CD4-positive, alpha-beta T cell treated with Interleukin-15 for 4 hours (primary cell): ENCODE measurements around the gene CTU1.

Source experiments
- DNase-seq: peaks from one replicate; pipeline ENCODE4 v3.0.0-alpha.2; 2020; ENCODE audit warnings: low spot score

The CTU1 gene

GRCh38 chr19:51082611-51083010 is 25.6 kb downstream of the CTU1 start, which contains the start of gene KLK14:
TSS of gene KLK14 (minus strand) at chr19:51082887. CDS start at chr19:51082614, 273 bp downstream.
- no peak for DNase-seq

DNA sequence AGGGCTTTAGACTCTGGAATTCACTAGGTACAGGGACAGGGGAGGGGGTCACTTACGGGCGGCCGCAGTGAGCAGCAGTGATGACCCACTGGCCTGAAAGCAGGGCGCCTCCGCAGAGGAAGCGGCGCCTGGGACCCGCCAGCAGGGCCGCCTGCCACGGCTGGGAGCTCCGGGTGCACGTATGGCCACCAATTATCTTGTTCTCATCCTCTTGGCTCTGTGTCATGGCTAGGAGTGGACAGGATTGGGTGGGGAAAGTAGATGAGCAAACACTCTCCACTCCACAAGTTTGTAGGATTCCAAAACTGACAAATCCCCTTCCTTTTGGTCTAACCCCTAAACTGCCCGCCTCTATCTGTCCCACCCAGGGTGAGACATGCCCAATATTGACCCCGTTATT is 26.7 kb downstream of the CTU1 start:
- DNase-seq: no peak

GRCh38 chr19:51079481-51080110 is 28.6 kb downstream of the CTU1 start:
- DNase-seq: no peak

DNA sequence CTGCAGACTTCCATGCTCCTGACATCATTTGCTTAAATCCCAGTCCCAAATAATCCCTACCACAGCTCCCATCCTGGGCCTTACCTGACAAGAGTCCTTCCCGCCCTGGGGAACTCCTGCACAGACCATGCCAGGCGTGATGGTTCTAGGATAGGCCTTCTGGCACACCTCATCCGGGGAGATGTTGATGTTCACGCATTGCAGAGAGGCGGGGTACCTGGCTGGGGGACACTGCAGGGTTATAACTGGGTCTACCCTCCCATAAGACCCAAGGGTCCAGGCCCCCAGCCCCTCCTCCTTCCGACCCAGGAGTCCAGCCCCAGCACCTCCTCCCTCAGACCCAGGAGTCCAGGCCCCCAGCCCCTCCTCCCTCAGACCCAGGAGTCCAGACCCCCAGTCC is 29.5 kb downstream of the CTU1 start:
- no peak for DNase-seq

DNA sequence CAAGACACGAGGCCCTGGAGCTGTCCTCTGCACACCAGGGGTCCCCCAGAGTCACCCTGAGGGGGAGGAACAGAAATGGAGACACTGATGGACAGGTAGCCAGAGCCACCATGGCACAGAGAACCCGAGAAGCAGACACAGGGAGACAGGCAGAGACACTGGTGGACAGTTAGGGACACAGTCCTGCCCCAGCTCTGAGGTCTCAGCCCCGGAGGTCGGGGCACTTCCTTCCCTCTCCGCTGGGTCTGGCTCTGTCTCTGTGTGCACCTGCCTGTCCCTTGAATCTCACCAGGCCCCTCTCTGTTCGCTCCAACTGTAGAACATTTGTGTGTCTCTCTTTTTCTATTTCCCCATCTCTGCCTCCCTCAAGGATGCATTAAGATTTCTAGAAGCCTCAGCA is 30.1 kb downstream of the CTU1 start:
- DNase-seq: no peak

DNA sequence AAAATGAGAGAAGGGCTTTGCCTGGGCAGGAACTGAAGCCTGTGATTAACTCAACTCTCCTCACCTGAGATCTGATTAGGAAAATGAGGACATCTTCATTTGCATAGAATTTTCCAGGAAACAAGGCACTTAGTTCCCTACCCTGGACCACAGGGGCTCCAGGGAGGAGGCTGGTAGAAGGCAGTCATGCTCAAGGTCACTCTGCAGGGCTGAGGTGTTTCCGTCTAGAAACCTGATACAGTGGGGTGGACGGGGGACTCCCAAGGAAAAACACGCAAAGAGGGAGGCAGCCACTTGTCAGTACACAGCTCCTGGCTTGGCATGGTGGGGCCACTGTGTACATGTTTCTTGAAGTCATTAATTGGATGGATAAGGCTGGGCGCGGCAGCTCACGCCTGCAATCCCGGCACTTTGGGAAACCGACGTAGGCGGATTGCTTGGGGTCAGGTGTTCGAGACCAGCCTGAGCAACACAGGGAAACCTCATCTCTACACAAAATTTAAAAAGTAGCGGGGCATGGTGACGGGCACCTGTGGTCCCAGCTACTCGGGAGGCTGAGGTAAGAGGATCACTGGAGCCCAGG is 31.5 kb downstream of the CTU1 start:
- DNase-seq: no peak

DNA sequence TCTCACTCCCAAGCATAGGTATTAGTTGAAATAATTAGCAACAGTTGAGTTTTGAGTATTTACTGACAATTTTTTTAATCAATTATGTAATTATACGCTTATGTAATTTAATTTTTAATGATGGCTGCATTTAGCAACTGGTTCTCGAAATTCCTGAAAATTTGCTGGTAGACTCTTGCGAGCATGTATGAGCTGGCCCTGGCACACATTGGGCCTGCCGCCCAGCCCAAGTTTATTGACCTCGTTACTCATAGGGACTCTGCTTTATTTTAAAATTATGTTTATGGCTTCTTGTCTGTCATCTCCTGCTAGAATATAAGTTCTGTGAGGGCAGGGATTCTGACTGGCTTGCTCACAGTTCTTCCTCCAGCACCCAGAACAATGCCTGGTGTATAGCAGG is 32.2 kb downstream of the CTU1 start:
- DNase-seq: no peak

GRCh38 chr19:51071095-51071405 is 37.2 kb downstream of the CTU1 start:
- DNase-seq: no peak

GRCh38 chr19:51070334-51071094 is 37.7 kb downstream of the CTU1 start:
- no peak for DNase-seq

DNA sequence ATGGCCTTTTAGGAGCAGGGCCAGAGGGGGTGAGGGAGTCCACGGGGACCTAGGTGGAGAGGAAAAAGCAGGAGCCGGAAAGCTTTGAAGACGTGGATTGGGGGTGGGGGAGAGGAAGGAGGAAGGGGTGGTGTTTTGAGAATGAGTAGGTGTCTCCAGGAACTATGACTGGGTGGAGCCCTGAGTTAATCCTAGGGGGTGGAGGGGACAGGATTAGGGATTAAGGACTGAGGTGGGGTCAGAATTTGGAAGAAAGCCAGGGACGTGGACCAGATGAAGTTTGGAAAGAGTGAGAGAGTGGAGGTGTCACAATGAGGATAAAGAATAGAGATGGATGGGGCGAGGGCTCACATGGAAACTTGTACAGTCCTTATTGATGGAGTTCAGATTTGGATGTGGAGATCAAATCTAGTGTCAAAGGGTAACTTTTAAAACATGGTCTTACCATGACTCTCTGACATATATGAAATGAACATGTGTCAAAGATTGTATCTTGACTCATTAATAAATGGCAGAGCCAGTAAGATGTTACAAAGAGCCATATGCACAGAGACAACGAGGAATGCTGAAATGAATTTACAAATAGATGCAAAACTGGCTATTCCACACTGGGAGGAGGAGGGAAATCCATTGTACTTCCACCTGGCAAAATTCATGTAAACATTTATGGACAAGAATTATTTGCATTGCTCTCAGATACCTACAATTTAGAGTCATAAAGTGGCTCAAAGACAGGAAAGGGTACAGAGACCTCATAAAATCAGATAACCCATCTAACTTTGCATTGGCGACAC is 41.6 kb downstream of the CTU1 start:
- no peak for DNase-seq

GRCh38 chr19:51065221-51065960 is 42.8 kb downstream of the CTU1 start:
- DNase-seq: no peak

GRCh38 chr19:51064534-51065220 is 43.5 kb downstream of the CTU1 start, which contains the start of gene KLK13:
TSS of gene KLK13 (minus strand) at chr19:51065092. CDS start at chr19:51065067, 25 bp downstream.
- no peak for DNase-seq

GRCh38 chr19:51063664-51064063 is 44.5 kb downstream of the CTU1 start:
- DNase-seq: no peak

DNA sequence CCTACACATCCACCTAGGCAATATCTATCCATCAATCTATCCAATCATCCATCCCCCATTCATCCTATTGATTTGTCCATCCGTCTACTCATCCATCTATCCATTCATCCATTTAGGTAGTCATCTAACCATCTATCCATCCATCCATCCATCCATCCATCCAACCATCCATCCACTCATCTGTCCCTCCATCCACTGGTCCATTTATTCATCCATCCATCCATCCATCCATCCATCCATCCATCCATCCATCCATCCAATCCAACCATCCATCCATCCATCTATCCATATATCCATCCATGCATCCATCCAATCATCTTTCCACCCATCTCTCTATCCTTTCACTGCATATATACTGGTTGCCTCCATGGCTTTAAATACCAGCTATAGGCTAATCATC is 47.2 kb downstream of the CTU1 start:
- no peak for DNase-seq

DNA sequence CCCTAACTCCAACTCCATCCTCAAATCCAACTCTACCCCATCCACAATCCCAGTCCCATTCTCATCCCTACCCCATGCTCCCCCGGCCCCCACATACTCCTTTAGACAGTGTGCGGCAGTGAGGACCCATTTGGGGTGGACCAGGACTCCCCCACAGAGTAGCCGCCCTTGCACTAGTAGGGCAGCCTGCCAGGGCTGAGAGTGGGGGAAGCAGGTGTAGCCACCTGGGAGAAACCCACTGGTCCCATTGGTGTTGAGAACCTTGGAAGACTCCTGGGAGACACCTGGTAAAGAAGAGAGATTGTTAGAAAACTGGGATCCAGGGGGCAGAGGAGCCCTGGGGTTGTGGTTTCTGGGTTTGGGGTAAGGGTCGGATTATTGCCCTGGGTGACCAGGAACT is 47.9 kb downstream of the CTU1 start:
- no peak for DNase-seq

DNA sequence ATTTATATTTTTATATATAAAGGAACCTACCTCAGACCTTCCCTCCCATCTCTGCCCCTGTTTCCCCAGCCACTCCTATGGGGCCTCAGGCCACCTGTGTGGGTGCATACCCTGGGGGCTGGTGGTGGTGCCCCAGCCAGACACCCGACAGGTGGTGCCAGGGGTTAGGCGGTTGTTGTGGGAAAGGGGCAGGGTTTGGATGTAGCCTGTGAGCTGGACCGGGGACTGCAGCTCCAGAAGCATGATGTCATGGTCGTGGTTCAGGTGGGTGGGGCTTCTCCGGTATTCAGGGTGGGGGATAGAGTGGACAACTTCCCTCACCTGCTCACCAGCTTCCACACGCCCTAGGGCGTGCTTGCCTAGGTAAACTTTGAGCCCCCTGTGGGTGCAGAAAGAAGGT is 48.5 kb downstream of the CTU1 start:
- DNase-seq: no peak

GRCh38 chr19:51055866-51056265 is 52.3 kb downstream of the CTU1 start:
- DNase-seq: no peak
